ENCODE measurements around the gene DAD1.
A peak's percentile ranks its signal among the peaks of the same experiment; 100 is the strongest.

Gene DAD1

GRCh38 chr14:22549981-22550673, 38.9 kb downstream of the DAD1 start:
- DNase-seq, result peak; percentile 96

- no peak for DNase-seq
These were observed 39.6 kb downstream of the DAD1 start for GRCh38 chr14:22549324-22549962.

GRCh38 chr14:22547948-22548750, 40.9 kb downstream of the DAD1 start:
- DNase-seq, result no peak

GRCh38 chr14:22547313-22547947, 41.6 kb downstream of the DAD1 start:
- DNase-seq, result no peak

GRCh38 chr14:22546722-22547071, 42.3 kb downstream of the DAD1 start:
- DNase-seq, result no peak

- no peak for DNase-seq
These were observed 42.9 kb downstream of the DAD1 start for GRCh38 chr14:22545842-22546721.

- no peak for DNase-seq
These were observed 44.1 kb downstream of the DAD1 start for GRCh38 chr14:22544881-22545420.

GRCh38 chr14:22544406-22544805, 44.6 kb downstream of the DAD1 start:
- DNase-seq, result no peak

GRCh38 chr14:22543570-22544357, 45.3 kb downstream of the DAD1 start:
- peak; percentile 65 for DNase-seq

- DNase-seq, result no peak
These were observed 46.7 kb downstream of the DAD1 start for GRCh38 chr14:22542360-22542759.

GRCh38 chr14:22541721-22542120, 47.3 kb downstream of the DAD1 start:
- no peak for DNase-seq

GRCh38 chr14:22540811-22541360, 48.1 kb downstream of the DAD1 start:
- no peak for DNase-seq

- no peak for DNase-seq
These were observed 48.7 kb downstream of the DAD1 start for GRCh38 chr14:22540293-22540692.

- DNase-seq, result peak; percentile 73
These were observed 49.2 kb downstream of the DAD1 start for GRCh38 chr14:22539831-22540230.

GRCh38 chr14:22538671-22539228, 50.3 kb downstream of the DAD1 start:
- peak; percentile 63 for DNase-seq

GRCh38 chr14:22537436-22538310, 51.4 kb downstream of the DAD1 start:
- DNase-seq, result no peak

GRCh38 chr14:22536853-22537338, 52.1 kb downstream of the DAD1 start:
- peak; percentile 96 for DNase-seq

- no peak for DNase-seq
These were observed 53.1 kb downstream of the DAD1 start for GRCh38 chr14:22535916-22536315.

GRCh38 chr14:22535126-22535525, 53.9 kb downstream of the DAD1 start:
- no peak for DNase-seq

Measured in activated CD4-positive, alpha-beta T cell treated with anti-CD3 and anti-CD28 coated beads, Interleukin-10, Interleukin-2, amounts not matched to agents 100 ng/mL and 50 ng/mL, durations not matched to agents 16 hours and 8 hours (primary cell).